B cell (primary cell): ENCODE measurements around the gene ATP6V1G2. TPM values are rescaled to one million over a fixed set of nuclear protein-coding genes. Genes with fewer than 3 reads are reported as not detected.

Source experiments
- ATAC-seq: fragments of 200-7000 bp; cut with Tn5 transposase; one replicate; pipeline ENCODE4 v1.10.0; 2021; ENCODE audit warnings: low read depth, mild to moderate bottlenecking, moderate number of reproducible peaks, moderate library complexity
- CTCF ChIA-PET: fragments of 350-600 bp; sonication (Branson Sonifier 250); formaldehyde crosslinking; loops from one replicate; lab custom pipeline; 2021; ENCODE audit warnings: antibody characterized with exemption, inconsistent platforms; lab: Charles Lee
- POLR2A ChIA-PET: fragments of 350-600 bp; sonication (Branson Sonifier 250); formaldehyde crosslinking; loops from one replicate; lab custom pipeline; 2021; ENCODE audit warnings: antibody characterized with exemption; lab: Charles Lee
- DNase-seq: peaks from one replicate; pipeline ENCODE4 v3.0.0; 2013
- H2AFZ ChIP-seq: 2 replicates; pipeline ENCODE4 v1.6.1; 2012; ENCODE audit warnings: mild to moderate bottlenecking, low read depth, low read length; ENCODE audit not compliant: insufficient read depth, poor library complexity, severe bottlenecking
- H3K27ac ChIP-seq, 2 donors: 1 replicate in 1 of 2; 2 replicates in 1 of 2; pipeline ENCODE4 v1.5.1; 2012 to 2013; ENCODE audit warnings: low read length in 2 of 2, mild to moderate bottlenecking in 2 of 2, moderate library complexity in 1 of 2
- H3K27me3 ChIP-seq, 4 experiments: fragments of 200-600 bp in 1 of 4; sonication (generic) in 1 of 4; replicated peaks in 1 of 4; 1 replicate in 2 of 4; 2 replicates in 2 of 4; pipeline versions ENCODE4 v1.6.1 to v1.7.0; 2013 to 2016; ENCODE audit warnings: low read length in 3 of 4, mild to moderate bottlenecking in 2 of 4, mixed read lengths in 1 of 4, moderate library complexity in 1 of 4; ENCODE audit not compliant: insufficient read depth in 4 of 4, control insufficient read depth in 3 of 4; ENCODE audit errors: control extremely low read depth in 1 of 4
- H3K36me3 ChIP-seq, 2 experiments: replicated peaks in 1 of 2; 1 replicate in 1 of 2; 2 replicates in 1 of 2; pipeline versions ENCODE4 v1.6.1 to v1.7.1; 2013; ENCODE audit warnings: low read length in 1 of 2; ENCODE audit not compliant: insufficient read depth in 2 of 2, control insufficient read depth in 1 of 2; ENCODE audit errors: control extremely low read depth in 1 of 2, extremely low read depth in 1 of 2
- H3K4me1 ChIP-seq, 2 donors: fragments of 200-600 bp in 1 of 2; sonication (generic) in 1 of 2; 1 replicate in 1 of 2; 2 replicates in 1 of 2; pipeline versions ENCODE4 v1.5.1 to v1.6.1; 2013 to 2017; ENCODE audit warnings: low read length in 2 of 2; ENCODE audit not compliant: control insufficient read depth in 2 of 2, insufficient read depth in 2 of 2
- H3K4me2 ChIP-seq: replicated peaks from 2 replicates; pipeline ENCODE3; 2012; ENCODE audit warnings: mild to moderate bottlenecking, low read depth, low read length; ENCODE audit not compliant: poor library complexity, severe bottlenecking
- H3K4me3 ChIP-seq, 5 experiments: fragments of 200-600 bp in 1 of 5; sonication (generic) in 1 of 5; 1 replicate in 3 of 5; 2 replicates in 2 of 5; pipeline versions ENCODE4 v1.5.1 to v1.7.0; 2011 to 2016; ENCODE audit warnings: low read length in 4 of 5, mild to moderate bottlenecking in 4 of 5, low read depth in 2 of 5, control low read depth in 1 of 5, moderate library complexity in 1 of 5; ENCODE audit not compliant: insufficient read depth in 1 of 5; ENCODE audit errors: control extremely low read depth in 1 of 5, extremely low read depth in 1 of 5
- H3K79me2 ChIP-seq: fragments of 200-600 bp; sonication (generic); one replicate; pipeline ENCODE4 v1.6.0; 2016; ENCODE audit warnings: low read length; ENCODE audit not compliant: control insufficient read depth, insufficient read depth
- H3K9ac ChIP-seq: fragments of 200-600 bp; sonication (generic); 2 replicates; pipeline ENCODE4 v1.6.1; 2017; ENCODE audit warnings: mild to moderate bottlenecking, low read length, moderate library complexity
- H3K9me3 ChIP-seq, 3 donors: one replicate each; pipeline versions ENCODE4 v1.6.1 to v1.7.1; 2013; ENCODE audit warnings: low read length in 2 of 3; ENCODE audit not compliant: control insufficient read depth in 2 of 3, insufficient read depth in 1 of 3; ENCODE audit errors: control extremely low read depth in 1 of 3
- H4K20me1 ChIP-seq: 2 replicates; pipeline ENCODE4 v1.6.0; 2012; ENCODE audit warnings: mild to moderate bottlenecking, low read length; ENCODE audit not compliant: insufficient read depth, control insufficient read depth, poor library complexity, severe bottlenecking
- H3K27ac Mint-ChIP-seq: one replicate; pipeline ENCODE4 v1.8.0; 2021; ENCODE audit warnings: mixed read lengths
- H3K27me3 Mint-ChIP-seq: one replicate; pipeline ENCODE4 v1.8.0; 2021; ENCODE audit warnings: mixed read lengths
- H3K4me1 Mint-ChIP-seq: one replicate; pipeline ENCODE4 v1.8.0; 2021; ENCODE audit warnings: mixed read lengths
- H3K4me3 Mint-ChIP-seq: one replicate; pipeline ENCODE4 v1.8.0; 2021; ENCODE audit warnings: mixed read lengths
- H3K9me3 Mint-ChIP-seq: one replicate; pipeline ENCODE4 v1.8.0; 2022; ENCODE audit warnings: mixed read lengths; ENCODE audit not compliant: insufficient read depth
- CTCF ChIP-seq: fragments of 200-600 bp; IDR thresholded peaks from one replicate; pipeline ENCODE4 v1.8.0; 2022; ENCODE audit warnings: antibody characterized with exemption, mild to moderate bottlenecking
- EZH2 ChIP-seq: IDR thresholded peaks from 2 replicates; pipeline ENCODE4 v1.6.1; 2012; ENCODE audit warnings: borderline replicate concordance, low read depth, mild to moderate bottlenecking, moderate library complexity, low read length; ENCODE audit not compliant: insufficient read depth, poor library complexity, severe bottlenecking
- intact Hi-C: fragments of 100-400 bp; cut with micrococcal nuclease; formaldehyde crosslinking; loops from one replicate; pipeline ENCODE4 v1.10.0; 2022
- polyA plus RNA-seq: library from polyadenylated mRNA; depleted of rRNA; stranded (reverse); fragments of >200 nt; gene quantifications from 2 replicates; pipeline ENCODE4 v1.2.3, GENCODE V29; 2012
- total RNA-seq, 2 donors: library from RNA; stranded (reverse); fragments of 120-200 nt in 1 of 2; gene quantifications; 1 replicate in 1 of 2; 2 replicates in 1 of 2; pipeline versions ENCODE4 v1.2.3 to v1.2.4, GENCODE V29; 2013 to 2022

Gene ATP6V1G2
- total and polyA plus RNA-seq, 2 donors (not counting 1 experiment from before 2014, with no cell fraction given), result 3.3 to 4.5 TPM

GRCh38 chr6:31560697-31561058 is 14.3 kb upstream of the ATP6V1G2 start:
- DNase-seq, result no peak
- H3K27ac Mint-ChIP-seq, result peak overlapping the region; percentile 94
- peaks cover 79 to 81% of the 10 kb centered on the region in 2 donors for H3K4me1 ChIP-seq
- ChIA-PET CTCF (interaction anchor here (1.3 to 29.4 kb wide), 4 partner anchors 9 to 30 kb away, joined by 4 to 2241 read pairs (median 28); partner anchors contain the start of genes DDX39B, LST1, LTB and NCR3), POLR2A (interaction anchor here (1.2 to 42.6 kb wide), 2 partner anchors 14 to 24 kb away, joined by 3 to 1450 read pairs; partner anchors contain the start of genes LST1, LTA, LTB and NCR3)
- peak overlapping the region; percentile 54 for H3K9ac ChIP-seq
- H3K4me2 ChIP-seq, result peak overlapping the region; percentile 92
- H3K4me3 Mint-ChIP-seq, result peak overlapping the region; percentile 92
- ATAC-seq, result no peak
- H3K9me3 ChIP-seq, result no peaks in the 10 kb centered on the region
- intact Hi-C loops, result loop anchor here (1.0 to 2.0 kb wide), 4 partner anchors 8 to 14 kb away; partner anchors contain the start of genes ATP6V1G2, LTA and NFKBIL1
- H2AFZ ChIP-seq, result no peak overlapping the region
- H4K20me1 ChIP-seq, result peaks cover 20% of the 10 kb centered on the region
- peaks cover 0 to 7% of the 10 kb centered on the region in 2 experiments for H3K36me3 ChIP-seq
- H3K27me3 ChIP-seq, result no peaks in the 10 kb centered on the region
- peak overlapping the region in 4 of 5 experiments; percentile 2 to 61 (median 42) for H3K4me3 ChIP-seq
- peaks cover 86% of the 10 kb centered on the region for H3K4me1 Mint-ChIP-seq
- no peak for TF ChIP-seq EZH2
- no peak for TF ChIP-seq CTCF
- H3K27me3 Mint-ChIP-seq, result no peaks in the 10 kb centered on the region
- H3K79me2 ChIP-seq, result peaks cover 72% of the 10 kb centered on the region
- H3K9me3 Mint-ChIP-seq, result no peaks in the 10 kb centered on the region
- H3K27ac ChIP-seq, result peak overlapping the region; percentile 80 to 87
